DOHH2 (cell line): ENCODE results near the gene DSE.

Experiments
- EZH2phosphoT487 ChIP-seq: fragments of 200-600 bp; sonication (generic); IDR thresholded peaks from 2 replicates; pipeline ENCODE4 v1.6.1; 2017; ENCODE audit warnings: borderline replicate concordance, mild to moderate bottlenecking, antibody characterized with exemption, low read length, moderate library complexity, mixed read lengths
- TF ChIP-seq, protein P1 (sequence below): fragments of 200-600 bp; sonication (generic); IDR thresholded peaks from one replicate; pipeline ENCODE4 v1.5.1; 2014; ENCODE audit warnings: antibody characterized with exemption, mild to moderate bottlenecking, low read depth, low read length; ENCODE audit not compliant: poor library complexity, severe bottlenecking

DNA sequence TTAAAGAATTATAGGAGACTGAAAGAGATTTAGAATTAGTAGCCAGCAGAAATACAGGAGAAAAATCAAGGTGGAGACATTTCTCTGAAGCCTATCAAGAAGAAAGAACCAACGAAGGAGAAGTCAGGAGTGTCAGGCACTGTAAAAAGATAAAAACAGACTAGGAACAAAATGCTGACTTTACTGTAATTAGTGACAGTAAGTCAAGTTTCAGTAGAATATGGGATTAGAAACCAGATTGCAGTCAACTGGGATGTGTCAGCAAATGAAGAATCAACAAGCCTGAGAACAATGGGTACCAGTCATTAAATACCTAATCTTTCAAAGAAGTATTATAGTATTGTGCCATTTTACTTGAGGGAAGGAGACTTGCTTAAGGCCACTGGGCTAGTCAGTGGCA, 112.0 kb downstream of the DSE start:
- TF ChIP-seq, protein P1, sequence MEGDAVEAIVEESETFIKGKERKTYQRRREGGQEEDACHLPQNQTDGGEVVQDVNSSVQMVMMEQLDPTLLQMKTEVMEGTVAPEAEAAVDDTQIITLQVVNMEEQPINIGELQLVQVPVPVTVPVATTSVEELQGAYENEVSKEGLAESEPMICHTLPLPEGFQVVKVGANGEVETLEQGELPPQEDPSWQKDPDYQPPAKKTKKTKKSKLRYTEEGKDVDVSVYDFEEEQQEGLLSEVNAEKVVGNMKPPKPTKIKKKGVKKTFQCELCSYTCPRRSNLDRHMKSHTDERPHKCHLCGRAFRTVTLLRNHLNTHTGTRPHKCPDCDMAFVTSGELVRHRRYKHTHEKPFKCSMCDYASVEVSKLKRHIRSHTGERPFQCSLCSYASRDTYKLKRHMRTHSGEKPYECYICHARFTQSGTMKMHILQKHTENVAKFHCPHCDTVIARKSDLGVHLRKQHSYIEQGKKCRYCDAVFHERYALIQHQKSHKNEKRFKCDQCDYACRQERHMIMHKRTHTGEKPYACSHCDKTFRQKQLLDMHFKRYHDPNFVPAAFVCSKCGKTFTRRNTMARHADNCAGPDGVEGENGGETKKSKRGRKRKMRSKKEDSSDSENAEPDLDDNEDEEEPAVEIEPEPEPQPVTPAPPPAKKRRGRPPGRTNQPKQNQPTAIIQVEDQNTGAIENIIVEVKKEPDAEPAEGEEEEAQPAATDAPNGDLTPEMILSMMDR = no peak
- TF ChIP-seq EZH2phosphoT487 = no peak
